ENCODE measurements around the gene TTF1. TPM values are rescaled to one million over a fixed set of nuclear protein-coding genes. Genes with fewer than 3 reads are reported as not detected.

TTF1 gene
- total RNA-seq, 2 donors from 2014 or later: 14.9 to 17.3 TPM

DNA sequence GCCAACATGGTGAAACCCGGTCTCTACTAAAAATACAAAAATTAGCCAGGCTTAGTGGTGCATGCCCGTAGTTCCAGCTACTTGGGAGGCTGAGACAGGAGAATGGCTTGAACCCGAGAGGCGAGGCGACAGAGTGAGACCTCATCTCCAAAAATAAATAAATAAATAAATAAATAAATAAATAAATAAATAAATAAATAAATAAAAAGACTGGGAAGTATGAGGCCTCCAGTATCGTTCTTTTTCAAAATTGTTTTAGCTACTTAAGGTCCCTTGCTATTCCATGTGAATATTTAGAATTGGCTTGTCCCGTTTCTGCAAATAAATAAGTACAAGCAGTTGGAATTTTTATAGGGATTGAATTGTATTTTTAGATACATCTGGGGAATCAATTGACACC is 48.9 kb downstream of the TTF1 start:
- Histone ChIP-seq H3K4me1 (peaks cover 0 to 14% of the 10 kb centered on the region in 2 donors), H3K27ac (no peak overlapping the region), H3K36me3 (peaks cover 8% of the 10 kb centered on the region), H3K27me3 (no peaks in the 10 kb centered on the region), H3K4me3 (no peak overlapping the region), H3K9me3 (no peaks in the 10 kb centered on the region)
- TF ChIP-seq, protein P1, sequence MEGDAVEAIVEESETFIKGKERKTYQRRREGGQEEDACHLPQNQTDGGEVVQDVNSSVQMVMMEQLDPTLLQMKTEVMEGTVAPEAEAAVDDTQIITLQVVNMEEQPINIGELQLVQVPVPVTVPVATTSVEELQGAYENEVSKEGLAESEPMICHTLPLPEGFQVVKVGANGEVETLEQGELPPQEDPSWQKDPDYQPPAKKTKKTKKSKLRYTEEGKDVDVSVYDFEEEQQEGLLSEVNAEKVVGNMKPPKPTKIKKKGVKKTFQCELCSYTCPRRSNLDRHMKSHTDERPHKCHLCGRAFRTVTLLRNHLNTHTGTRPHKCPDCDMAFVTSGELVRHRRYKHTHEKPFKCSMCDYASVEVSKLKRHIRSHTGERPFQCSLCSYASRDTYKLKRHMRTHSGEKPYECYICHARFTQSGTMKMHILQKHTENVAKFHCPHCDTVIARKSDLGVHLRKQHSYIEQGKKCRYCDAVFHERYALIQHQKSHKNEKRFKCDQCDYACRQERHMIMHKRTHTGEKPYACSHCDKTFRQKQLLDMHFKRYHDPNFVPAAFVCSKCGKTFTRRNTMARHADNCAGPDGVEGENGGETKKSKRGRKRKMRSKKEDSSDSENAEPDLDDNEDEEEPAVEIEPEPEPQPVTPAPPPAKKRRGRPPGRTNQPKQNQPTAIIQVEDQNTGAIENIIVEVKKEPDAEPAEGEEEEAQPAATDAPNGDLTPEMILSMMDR (IDR thresholded peaks at IDR 0.05): no peak
- DNase-seq (ENCODE audit: low spot score): no peak

DNA sequence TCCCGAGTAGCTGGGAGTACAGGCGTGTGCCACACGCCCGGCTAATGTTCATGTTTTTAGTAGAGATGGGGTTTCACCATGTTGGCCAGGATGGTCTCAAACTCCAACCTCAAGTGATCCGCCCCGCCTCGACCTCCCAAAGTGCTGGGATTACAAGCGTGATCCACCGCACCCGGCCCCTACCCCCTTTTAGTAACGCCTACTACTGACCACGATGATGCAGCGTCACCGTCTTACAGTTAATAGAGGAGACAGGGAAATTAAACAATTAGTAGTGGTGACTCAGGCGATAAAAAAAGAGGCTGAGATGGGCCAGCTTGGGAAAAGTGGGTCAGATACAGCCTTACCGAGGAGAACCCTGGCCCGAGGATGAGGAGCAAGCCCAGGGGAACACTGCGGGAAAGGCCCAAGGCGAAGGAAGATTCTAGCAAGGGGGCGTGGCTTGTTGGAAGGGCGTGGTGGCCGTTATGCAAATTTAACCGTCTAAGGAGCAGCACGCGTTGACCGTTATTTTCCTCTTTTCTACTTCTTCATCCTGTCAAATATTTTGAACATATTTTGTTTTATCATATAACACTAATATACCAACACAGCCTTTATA is 50.2 kb downstream of the TTF1 start:
- peaks cover 0 to 27% of the 10 kb centered on the region in 2 donors for H3K4me1 ChIP-seq
- no peak for DNase-seq (ENCODE audit: low spot score)

DNA sequence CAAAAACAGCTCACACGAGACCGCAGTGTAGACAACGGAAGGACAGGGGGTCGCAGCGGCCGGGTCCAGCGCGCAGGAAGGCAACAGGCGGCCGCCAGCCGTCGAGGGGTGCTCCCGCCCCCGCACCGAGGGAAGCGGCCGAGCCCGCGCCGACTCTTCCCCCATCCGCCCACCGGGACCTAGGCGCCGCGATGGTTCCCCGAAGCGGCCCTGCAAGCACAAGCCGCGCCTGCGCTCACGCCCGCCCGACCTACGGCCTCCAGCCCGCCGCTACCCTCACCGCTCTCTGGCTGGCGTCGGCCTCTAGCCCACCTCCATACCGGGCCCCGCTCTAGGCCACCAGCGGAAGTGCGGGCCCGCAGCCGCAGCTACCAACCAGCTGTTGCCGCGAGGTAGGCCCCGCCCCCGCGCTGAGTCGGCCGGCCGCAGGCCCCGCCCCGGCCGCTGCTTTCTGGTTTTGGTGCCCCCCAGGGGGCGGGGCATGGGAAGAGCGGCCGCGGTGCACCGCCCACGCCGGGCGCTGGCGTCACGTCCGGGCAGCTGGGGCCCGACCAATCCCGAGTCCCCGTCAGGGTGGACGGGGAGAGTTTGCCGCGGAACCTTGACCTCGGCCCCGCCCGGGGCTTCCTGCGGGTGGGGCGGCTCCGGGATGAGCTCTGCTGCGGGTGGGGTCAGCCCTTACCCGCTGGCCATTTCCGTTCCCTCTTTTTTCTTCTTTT is 51.8 kb downstream of the TTF1 start, which contains the start of gene SETX:
TSS of gene SETX (minus strand) at position 350 of the 719 bp plus-strand sequence. CDS start 5,558 bp downstream, outside the sequence.
- Histone ChIP-seq H3K9me3 (no peaks in the 10 kb centered on the region), H3K27me3 (no peaks in the 10 kb centered on the region), H3K4me1 (peaks cover 0 to 43% of the 10 kb centered on the region in 2 donors), H3K36me3 (peaks cover 28% of the 10 kb centered on the region), H3K4me3 (peak within 1 kb of the TSS; percentile 80 to 90), H3K27ac (peak within 1 kb of the TSS; percentile 85 to 92)
- DNase-seq (ENCODE audit: low spot score): peak; percentile 96
- TF ChIP-seq, protein P1 (IDR thresholded peaks at IDR 0.05): peak in 1 of 2 donors; percentile 18

More for the DNA sequence above, 50.2 kb downstream of the TTF1 start:
- no peaks in the 10 kb centered on the region for H3K9me3 ChIP-seq
- H3K4me3 ChIP-seq: no peak overlapping the region
- TF ChIP-seq, protein P1 (IDR thresholded peaks at IDR 0.05): no peak
- H3K36me3 ChIP-seq: peaks cover 18% of the 10 kb centered on the region
- no peak overlapping the region for H3K27ac ChIP-seq
- H3K27me3 ChIP-seq: no peaks in the 10 kb centered on the region

DNA sequence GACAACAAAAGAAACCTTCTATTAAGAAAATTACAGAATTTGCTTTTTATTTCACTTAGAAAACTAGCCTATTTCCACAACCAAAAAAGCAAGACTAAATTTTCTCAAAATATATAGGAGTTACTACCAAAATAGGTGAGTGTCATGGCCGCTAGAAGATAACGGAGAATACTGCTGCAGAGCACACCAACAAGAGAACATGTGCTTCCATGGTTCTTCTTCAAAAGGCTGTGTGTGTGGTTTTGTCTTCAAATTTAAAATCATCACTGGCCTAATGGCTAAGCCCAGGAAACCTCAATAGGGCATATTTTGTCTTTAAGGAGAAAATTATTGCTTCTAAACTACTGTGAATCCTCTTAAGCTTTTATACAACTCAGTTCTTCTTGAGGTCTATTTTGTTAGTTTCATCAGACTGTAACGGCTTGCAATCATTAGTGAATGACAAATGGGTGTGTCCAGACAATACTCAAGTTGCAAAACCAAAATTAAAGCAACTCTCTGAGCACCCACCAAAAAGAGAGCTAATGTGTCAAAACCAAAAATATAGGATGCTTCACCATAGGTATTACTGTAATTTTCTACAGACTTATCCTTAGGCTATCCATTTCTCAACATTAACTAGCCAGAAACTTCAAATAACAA is 55.1 kb downstream of the TTF1 start:
- Histone ChIP-seq H3K9me3 (no peaks in the 10 kb centered on the region), H3K4me3 (no peak overlapping the region), H3K27me3 (no peaks in the 10 kb centered on the region), H3K27ac (no peak overlapping the region), H3K36me3 (peaks cover 61% of the 10 kb centered on the region), H3K4me1 (peaks cover 0 to 43% of the 10 kb centered on the region in 2 donors)
- DNase-seq (ENCODE audit: low spot score): no peak
- TF ChIP-seq, protein P1 (IDR thresholded peaks at IDR 0.05): no peak

DNA sequence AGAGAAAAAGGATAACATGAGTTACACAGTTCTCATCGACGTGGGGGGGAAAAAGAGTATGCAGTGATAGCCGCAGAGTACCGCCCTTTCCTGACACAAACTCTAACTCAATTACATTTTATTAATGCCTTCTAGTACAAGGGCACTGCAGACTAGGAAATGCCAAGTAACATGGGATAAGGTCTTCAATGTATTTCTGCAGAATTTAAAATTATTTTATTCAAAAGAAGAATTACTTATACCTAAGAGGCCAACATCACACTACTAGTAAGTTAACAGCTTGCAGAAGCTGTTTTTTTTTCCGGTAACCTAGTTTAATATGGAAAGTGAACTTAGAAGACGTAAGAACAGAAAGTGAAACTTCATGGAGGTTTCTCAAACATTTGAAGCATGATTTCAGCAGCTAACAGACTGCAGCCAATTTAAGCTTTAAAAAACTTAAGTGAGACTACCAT is 55.8 kb downstream of the TTF1 start:
- H3K4me3 ChIP-seq: no peak overlapping the region
- H3K9me3 ChIP-seq: no peaks in the 10 kb centered on the region
- TF ChIP-seq, protein P1 (IDR thresholded peaks at IDR 0.05): no peak
- H3K4me1 ChIP-seq: peaks cover 0 to 43% of the 10 kb centered on the region in 2 donors
- H3K27me3 ChIP-seq: no peaks in the 10 kb centered on the region
- no peak for DNase-seq (ENCODE audit: low spot score)
- no peak overlapping the region for H3K27ac ChIP-seq
- H3K36me3 ChIP-seq: peaks cover 68% of the 10 kb centered on the region

Measured in right atrium auricular region (tissue), 2 donors.